HG02943 (cell line): ENCODE data around the gene FBN2.

ENCODE experiments used
- ATAC-seq: cut with Tn5 transposase; IDR thresholded peaks from one replicate; pipeline ENCODE4 v1.9.1; 2021; ENCODE audit warnings: mild to moderate bottlenecking, low read depth, moderate library complexity; ENCODE audit not compliant: unreplicated experiment

Gene FBN2

DNA sequence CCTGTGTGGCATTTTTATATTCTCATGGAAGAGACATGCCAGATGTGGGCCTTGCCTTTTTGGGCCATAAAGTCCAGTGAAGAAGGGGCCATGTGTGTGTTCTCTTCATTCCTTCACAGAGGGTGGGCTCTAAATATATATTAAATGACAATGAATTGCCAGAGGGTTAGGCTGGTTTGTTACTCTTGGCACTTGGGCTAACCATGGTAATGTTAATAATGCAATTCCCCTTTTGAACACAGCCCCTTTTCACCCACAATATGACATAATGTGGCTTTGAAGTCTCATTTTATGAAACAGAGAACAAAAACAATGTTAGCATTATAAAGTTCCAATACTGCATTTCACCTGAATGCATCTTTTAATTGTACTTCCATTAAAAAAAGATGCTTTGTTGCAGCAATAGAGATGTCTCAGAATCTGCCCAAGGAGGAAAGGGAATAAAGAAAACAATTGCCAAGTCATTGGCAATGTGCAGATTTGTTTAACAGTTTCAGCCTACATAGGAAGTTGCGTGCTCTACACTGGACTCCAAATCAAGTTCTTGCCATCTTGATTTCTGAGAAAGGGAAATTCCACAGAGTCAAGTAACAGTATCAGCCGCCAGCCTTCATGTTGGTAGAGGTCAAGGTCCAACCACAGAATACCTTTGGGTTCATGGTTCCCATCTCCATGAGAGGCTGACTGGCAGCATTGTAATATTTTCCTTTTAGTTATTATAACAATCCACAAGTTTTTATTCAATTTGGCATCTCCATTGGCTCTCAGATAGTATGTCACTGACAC, 312.6 kb downstream of the FBN2 start:
- no peak for ATAC-seq

DNA sequence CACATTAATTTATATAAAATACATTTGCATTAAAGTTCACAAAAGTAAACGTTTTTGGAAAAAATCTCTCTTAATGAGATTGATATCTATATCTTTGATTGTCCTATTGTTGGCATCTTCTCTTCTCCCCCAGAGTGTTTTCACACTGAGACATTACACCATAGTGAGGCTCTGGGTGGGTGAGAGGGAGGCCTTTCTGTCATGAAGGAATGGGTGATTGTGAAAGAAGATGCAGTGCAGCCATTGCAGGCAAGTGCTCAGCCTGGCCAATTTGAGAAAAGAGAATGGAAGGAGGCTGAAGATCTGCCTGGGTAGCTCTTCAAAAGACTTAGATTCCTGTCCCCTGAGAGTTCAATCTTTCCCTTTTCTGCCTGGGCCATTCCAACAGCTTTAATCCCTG, 313.7 kb downstream of the FBN2 start:
- no peak for ATAC-seq

DNA sequence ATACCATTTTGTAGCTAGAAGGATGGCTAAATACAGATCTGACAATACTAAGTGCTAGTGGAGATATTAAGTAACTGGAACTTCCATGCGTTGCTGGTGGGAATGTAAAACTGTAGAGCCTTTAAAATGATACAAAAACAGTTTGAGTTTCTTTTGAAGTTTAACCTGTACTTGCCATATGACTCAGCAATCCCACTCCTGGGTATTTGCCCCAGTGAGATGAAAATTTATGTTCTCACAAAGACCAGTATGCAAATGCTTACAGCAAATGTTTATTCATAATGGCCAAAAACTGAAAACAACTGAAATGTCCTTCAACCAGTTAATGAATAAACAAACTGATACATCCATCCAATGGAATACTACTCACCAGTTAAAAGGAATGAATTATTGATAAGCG, 317.2 kb downstream of the FBN2 start:
- ATAC-seq, result no peak

DNA sequence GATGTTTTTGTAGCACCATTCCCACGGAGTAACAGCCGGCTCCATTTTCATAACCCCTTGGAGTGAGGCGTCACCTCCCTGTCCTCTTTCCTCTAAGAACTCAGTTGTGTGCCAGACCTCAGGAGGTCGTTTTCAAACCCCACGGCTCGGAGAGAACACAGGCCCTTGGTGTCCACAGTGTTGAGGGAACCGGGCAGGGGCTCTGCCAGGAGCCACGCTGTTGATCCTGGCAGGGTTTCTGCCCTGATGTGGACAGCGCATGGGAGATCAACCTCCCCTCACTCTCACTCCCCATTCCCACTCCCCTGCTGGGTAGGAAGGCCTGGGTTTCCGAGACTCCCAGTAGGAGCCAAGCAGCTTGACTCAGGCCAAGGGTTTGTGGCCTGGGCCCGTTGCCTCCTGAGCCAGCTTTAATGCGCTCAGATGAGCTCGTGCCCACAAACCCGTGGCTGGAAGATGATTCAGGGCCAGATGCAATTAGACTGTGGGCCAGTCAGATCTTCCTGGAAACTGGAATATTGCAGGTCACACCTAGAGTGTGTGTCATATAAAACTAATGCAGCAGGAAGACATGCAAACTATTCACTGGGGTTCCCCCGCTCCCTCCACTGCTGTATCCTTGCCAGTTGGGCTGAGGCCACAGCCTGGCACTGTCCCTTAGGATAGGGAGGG, 321.0 kb downstream of the FBN2 start:
- no peak for ATAC-seq

GRCh38 chr5:128216285-128216684, 321.8 kb downstream of the FBN2 start:
- ATAC-seq, result no peak

DNA sequence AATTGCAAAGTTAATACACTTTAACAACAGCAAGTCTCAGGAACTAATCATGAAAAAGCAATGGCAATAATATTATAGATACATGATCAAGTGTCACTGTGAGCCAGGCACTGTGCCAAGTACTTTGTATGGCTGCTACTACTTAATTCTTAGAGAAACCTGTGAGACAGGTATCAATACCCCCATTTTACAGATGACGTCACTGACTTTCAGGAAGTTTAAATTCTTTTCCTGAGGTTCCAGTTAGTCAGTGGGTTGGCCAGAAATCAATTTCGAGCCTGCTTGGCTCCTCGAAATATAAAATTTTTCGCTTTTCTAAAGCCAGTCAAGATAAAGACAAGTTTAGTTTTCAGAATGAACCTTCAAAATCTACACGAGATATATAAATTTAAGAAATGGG, 324.2 kb downstream of the FBN2 start:
- no peak for ATAC-seq

DNA sequence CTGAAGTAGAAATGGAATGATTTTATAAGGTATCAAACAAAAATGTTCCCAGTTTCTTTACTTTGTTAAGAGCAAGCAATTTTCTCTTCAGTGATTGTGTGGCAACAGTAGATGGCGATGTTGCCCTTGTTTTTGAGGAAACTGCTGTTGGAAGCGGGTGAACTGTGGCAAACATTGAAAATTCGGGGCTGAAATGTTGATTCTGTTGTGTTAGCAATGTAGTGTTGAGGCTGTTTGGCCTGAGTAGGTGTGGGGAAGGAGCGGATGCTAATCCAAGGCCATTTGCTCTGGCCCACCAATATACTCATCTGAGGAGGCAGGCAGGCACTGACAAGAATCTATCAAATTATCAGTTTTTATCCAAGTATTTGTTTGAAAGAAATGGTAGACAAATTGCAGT, 324.7 kb downstream of the FBN2 start:
- ATAC-seq, result no peak

GRCh38 chr5:128212191-128212806, 325.7 kb downstream of the FBN2 start:
- no peak for ATAC-seq

DNA sequence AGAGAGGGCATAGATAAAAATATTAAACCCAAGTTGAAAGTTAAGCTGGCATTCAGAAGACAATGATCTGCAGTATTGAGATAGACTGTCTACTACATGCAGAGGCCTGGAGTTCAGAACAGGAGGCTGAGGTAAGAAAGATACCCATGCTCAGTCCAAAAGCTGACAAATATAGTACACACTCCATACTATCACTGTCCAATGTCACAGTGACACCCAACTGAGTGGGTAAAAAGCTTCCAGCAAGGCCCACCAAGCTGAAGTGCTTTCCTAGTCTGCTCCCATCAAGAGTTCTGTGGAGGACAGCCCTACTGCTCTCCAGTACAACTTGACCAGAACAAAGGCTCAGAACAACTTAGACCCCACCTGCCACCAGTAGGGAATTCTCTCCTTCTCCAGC, 329.6 kb downstream of the FBN2 start:
- ATAC-seq, result no peak
